Amygdala (tissue), 56 donors: ENCODE measurements around the gene ADAMTSL1.

Experiments used
- DNase-seq, 56 donors: peaks; one replicate each; lab custom pipeline; 2025; lab: John Stamatoyannopoulos, UW

ADAMTSL1 gene

DNA sequence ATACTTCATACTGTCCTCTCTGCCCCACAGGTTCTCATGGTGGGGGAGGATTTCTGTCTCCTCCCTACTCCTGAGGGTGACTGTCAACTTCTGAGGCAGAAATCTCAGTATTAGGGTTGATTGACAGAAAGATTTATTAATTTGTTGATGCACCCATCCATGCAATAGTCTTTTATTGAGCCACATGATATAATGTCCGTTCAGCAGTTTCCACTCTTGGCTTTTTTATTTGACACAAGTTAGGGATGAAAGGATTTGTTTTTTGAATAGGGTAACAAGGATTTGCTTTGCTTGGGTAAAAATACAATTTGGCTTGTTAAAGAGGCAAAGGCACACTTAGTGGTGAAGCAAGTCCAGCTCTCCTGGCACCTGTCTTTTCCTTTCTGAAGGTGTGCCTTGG, 125.0 kb downstream of the ADAMTSL1 start:
- no peak for DNase-seq

- DNase-seq, result no peak
These were observed 127.1 kb downstream of the ADAMTSL1 start for GRCh38 chr9:18601026-18601425.

DNA sequence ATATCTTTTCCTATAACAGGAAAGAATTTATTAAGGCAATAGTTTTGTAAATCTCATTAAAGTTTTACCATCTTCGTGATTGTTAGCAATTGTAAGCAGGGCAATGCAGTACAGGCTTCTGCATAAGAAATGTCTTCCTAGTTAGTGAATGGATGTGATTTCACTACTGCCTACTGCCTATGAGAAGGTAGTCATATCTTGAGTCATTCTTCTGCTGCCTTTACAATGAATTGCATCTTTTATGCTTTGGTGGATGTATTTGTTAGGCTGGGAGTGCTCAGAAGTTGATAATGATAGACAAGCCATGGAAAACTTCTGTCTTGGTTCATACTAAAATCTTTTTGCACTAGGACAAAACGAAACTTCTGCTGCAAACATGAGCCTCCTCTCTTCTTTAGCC, 128.0 kb downstream of the ADAMTSL1 start:
- DNase-seq, result no peak

GRCh38 chr9:18604767-18605730, 131.1 kb downstream of the ADAMTSL1 start:
- no peak for DNase-seq

DNA sequence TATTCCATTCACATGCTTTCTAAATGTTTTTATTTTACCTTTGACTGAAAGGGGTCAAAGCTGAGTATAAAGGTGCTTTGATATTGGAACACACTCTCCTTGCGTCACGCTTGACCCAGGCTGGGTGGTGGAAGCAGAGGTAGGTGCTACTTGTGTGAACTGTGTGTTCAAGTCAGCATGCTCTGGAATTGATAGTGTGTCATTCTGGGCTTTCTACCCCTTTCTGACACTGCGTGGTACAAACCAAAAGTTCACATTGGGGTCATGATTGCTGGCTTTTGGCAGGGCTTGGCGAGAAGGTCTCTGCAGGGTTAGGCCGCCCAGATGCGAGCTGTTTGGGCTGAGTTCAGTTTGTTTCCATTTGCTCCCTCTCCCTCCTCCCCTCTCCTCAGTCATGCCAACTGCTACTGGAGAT, 131.8 kb downstream of the ADAMTSL1 start:
- DNase-seq, result peak in 1 of 56 donors; percentile 0

DNA sequence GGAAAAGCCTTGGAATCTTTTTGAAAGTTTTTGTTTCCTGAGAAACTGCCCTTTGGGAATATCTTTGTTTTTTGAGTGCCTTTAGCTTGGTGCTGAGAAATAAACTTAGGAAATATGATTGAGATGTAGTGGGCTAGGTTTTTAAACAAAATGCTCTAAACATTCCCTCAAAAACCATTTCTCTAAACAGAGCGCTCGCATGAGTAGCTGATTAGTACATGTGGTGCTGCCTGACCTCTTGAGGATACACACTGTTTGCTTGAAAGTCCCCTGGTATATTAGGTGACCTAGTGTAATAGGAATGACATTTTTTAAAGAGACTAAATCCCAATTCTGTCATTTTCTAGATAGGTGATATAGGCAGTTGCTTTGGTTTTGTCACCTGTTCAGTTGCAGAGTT, 132.3 kb downstream of the ADAMTSL1 start:
- DNase-seq, result no peak

DNA sequence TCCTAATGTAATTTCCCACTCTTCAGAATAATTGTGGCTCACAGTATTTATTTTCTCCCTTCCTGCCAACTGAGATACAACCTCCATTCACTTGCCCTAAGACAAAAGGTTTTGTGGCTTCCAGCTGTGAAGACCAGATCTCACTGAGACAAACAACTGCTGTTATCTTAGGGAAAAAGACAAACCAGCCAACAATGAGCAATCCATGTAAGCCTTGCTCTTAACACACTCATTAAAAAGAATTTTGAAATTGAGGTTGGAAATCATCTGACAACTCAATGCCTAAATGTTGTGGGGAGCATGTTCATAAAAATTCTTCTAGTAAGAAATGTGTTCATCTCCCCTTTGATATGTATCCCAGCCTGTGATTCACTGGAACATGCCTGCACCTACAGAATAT, 132.9 kb downstream of the ADAMTSL1 start:
- DNase-seq, result no peak

DNA sequence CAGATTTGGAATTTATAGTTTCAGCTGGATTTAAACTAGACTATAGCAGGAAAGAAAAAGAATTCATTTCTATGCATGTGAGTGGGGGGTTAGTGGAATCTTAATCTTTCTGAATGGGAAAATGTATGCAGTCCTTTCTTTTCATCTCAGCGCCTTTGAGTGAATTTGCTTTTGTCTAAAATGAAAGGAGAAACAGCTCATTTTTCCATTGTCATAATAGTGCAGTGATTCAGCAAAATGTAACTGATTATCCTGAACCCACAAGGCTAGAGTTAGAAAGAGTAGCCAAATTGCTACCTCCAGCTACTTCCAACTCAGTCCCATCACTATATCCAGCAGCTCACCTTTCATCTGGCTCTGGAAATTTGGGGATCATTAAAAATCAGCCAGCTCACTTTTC, 134.4 kb downstream of the ADAMTSL1 start:
- no peak for DNase-seq

DNA sequence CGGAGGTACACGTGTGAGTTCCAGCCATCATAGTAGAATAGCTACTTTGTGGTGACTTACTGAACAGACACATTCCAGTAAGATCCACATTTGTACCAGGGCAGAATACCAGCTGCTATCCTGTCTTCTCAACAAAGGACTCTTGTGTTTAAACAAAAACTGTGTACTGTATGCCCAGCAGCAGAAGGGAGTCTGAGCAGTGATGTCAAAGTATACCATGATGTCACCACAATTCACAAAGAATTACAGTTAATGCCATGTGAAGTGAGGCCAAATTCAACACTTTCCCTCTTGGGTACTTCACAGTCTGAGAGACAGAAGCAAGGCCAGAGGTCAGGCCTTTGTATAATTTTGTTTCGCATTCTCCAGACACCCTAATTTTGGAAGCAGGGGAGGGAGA, 137.0 kb downstream of the ADAMTSL1 start:
- DNase-seq, result peak in 29 of 56 donors; percentile 5 to 84 (median 31)

DNA sequence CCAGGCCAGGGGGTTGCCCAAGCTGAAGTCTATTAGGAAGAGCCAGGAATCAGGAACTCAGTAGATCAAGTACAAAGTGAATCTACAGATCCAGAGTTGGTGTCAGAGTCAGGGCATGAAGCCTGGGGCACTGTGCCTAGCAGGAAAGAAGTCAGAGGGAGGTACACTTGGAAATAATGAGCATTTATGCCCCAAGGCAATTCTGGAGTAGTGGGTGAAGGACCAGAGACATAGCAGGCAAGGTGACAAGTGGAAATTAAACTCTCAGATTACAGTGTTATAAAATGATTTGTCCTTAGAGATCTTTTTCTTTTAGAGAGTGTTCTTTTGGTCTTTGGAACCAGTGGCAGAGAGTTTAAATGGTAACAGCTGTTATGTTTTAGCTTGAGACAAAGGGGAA, 138.0 kb downstream of the ADAMTSL1 start:
- no peak for DNase-seq

- DNase-seq, result no peak
These were observed 140.2 kb downstream of the ADAMTSL1 start for GRCh38 chr9:18614116-18614515.

GRCh38 chr9:18614651-18615050, 140.7 kb downstream of the ADAMTSL1 start:
- DNase-seq, result no peak

DNA sequence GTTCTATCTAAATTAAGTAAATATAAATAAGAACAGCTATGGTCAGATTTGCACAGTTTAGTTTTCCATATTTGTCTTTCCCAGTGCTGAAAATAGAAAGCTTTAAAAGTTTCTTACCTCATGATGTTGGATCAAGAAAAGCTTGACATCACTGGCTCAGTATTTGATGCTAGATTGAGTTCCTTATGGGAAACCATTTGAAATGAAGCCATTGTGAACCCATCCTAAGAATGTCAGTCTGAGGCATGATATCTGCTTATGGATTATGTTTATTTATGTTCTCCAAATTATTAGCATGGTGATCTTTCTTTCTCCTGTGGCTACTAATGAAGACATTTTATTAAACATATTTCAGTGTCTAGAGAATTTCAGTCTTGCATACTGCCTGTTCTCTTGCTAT, 143.0 kb downstream of the ADAMTSL1 start:
- no peak for DNase-seq

GRCh38 chr9:18617759-18618158, 143.8 kb downstream of the ADAMTSL1 start:
- no peak for DNase-seq

DNA sequence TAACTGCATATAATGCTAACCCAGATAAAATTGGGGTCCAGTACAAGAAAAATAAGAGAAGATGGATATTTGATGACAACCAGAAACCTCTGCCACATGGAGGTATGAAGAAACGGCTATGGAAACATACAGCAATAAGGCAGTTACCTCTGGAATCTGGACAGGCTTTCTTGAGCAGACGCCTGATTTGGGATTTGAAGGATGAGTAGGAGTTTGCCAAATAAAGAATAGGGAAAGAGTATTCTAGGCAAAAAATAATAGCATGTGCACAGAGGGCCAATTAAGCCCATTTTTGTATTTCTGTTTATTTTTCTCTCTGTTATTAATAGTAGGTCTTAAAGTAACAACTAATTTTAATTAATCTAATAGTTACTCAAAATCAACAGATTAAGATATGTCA, 144.9 kb downstream of the ADAMTSL1 start:
- DNase-seq, result no peak

- no peak for DNase-seq
These were observed 148.4 kb downstream of the ADAMTSL1 start for GRCh38 chr9:18622186-18622836.

DNA sequence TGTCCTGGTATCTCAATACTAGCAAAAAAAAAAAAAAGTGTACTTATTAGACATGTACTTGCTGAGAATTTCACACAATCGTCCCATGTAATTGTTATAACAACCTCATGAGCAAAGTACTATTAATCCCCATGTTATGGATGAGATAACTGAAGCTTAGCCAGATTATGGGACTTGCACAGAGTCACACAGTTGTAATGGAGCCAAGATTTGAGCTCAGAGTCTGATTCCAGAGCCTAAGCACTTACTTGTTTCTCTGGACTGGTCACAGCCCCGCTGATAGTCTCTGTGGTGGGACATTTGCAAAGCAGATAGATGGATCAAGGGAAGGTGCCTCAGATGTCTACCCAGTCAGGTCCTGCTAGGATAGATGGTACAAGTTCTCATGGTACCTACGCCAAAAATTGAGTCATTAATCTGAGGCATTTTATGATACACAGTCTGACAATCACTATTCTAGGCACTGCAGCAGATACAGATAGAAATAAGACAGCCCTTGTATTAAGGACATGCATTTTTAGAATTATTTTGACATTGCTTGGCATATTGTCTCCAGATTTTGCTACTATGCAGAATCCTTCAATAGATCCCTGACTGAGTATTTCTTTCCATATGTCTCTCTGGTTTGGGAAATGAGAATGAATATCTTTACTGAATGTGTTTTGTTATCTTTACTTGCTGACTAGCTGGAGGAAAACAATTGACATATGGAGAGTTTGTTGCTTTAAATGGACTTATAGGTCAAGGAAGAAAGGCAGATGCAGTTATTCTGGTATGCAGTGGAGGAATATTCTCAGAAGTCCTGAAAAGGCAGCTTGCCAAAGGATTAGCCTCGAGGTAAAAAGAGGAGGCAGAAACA, 149.5 kb downstream of the ADAMTSL1 start:
- no peak for DNase-seq

GRCh38 chr9:18626046-18626698, 152.2 kb downstream of the ADAMTSL1 start:
- no peak for DNase-seq

- no peak for DNase-seq
These were observed 155.2 kb downstream of the ADAMTSL1 start for GRCh38 chr9:18629136-18629535.

DNA sequence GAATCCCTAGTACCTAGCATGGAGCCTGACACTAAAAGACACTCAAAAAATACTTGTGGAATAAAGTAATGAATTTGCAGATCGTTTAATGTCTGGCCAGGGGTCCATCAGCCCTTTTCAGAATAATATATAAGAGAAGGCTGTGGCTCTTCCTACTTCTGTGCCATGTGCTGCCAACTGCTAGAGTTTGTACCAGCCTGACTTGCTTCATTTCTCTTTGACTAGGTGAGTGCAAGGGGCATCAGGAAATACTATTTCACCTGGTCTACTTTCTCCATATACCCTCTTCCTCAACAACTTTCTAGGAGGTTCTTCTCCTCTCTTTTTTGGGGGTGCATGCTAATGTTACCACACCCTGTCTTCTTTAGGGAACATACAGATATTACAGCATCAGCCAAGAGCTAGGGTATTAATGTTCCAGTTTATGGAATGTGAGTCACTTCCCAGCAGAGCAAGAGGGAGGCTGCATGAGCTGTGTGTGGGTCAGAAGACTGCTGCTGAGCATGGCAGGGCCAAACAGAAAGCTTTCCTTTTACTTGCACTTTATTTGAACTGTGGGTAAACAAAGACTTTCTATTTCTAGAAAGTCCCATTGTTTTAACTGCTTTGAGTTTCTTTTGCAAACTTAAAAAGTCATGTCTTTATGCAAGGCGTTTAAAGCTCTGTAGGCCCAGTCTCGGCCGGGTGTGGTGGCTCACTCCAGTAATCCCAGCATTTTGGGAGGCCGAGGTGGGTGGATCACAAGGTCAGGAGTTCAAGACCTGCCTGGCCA, 158.9 kb downstream of the ADAMTSL1 start:
- DNase-seq, result no peak
